HCT116 (cell line): ENCODE results near the gene MIEN1. TPM values are rescaled to one million over a fixed set of nuclear protein-coding genes. Genes with fewer than 3 reads are reported as not detected.
"Not testable (repeated sequence)": the region's sequence is repeated elsewhere in the genome, so short reads cannot be mapped to it uniquely, and the experiment has no call there.

Experiments
- ATAC-seq: fragments of 200-7000 bp; cut with Tn5 transposase; 2 replicates; pipeline ENCODE4 v1.9.1; 2020; ENCODE audit warnings: mild to moderate bottlenecking, moderate library complexity
- BruUV-seq: library from RNA; stranded (reverse); fragments of 400-500 nt; replicated peaks from 2 replicates; lab custom pipeline; 2021; lab: Mats Ljungman, UMichigan
- CTCF ChIA-PET: fragments of 300-600 bp; sonication (Branson Sonifier 250); formaldehyde crosslinking; loops from one replicate; lab custom pipeline; 2021; ENCODE audit warnings: antibody characterized with exemption; lab: Charles Lee
- POLR2A ChIA-PET: fragments of 300-600, 350-600 bp; sonication (Branson Sonifier 250); formaldehyde crosslinking; loops from one replicate; lab custom pipeline; 2021; ENCODE audit warnings: antibody characterized with exemption; lab: Charles Lee
- RAD21 ChIA-PET, 2 experiments: fragments of 300-600 bp; sonication (Branson Sonifier 250); formaldehyde crosslinking; loops; one replicate each; lab custom pipeline; 2023; ENCODE audit warnings: low total read pairs in 2 of 2; ENCODE audit not compliant: uncharacterized antibody in 2 of 2, unreplicated experiment in 2 of 2, low non-redundant PET in 1 of 2; lab: Charles Lee
- DNase-seq: peaks from one replicate; pipeline ENCODE4 v3.0.0-alpha.2; 2010; ENCODE audit warnings: low read depth, low spot score
- H2AFZ ChIP-seq: fragments of 200-600 bp; shearing (Covaris generic), sonication (generic); 2 replicates; pipeline ENCODE4 v1.6.1; 2017; ENCODE audit warnings: low read depth, mixed run types, mixed read lengths, antibody characterized with exemption, low read length; ENCODE audit not compliant: poor library complexity, severe bottlenecking
- H3K27ac ChIP-seq: 2 replicates; pipeline ENCODE4 v1.5.1; 2012; ENCODE audit warnings: low read depth, low read length
- H3K27me3 ChIP-seq: fragments of 200-600 bp; sonication (generic); 2 replicates; pipeline ENCODE4 v1.6.1; 2016; ENCODE audit warnings: mixed run types, low read length, mixed read lengths; ENCODE audit not compliant: insufficient read depth
- H3K36me3 ChIP-seq, 2 experiments: fragments of 200-500 bp in 1 of 2; fragments of 200-600 bp in 1 of 2; sonication (Bioruptor generic) in 1 of 2; sonication (generic) in 1 of 2; 2 replicates each; pipeline versions ENCODE4 v1.5.1 to v1.6.1; 2014 to 2016; ENCODE audit warnings: low read length in 2 of 2, inconsistent platforms in 1 of 2, mixed read lengths in 1 of 2, mixed run types in 1 of 2; ENCODE audit not compliant: insufficient read depth in 2 of 2, control insufficient read depth in 1 of 2
- H3K4me1 ChIP-seq, 2 experiments: fragments of 200-600 bp in 1 of 2; sonication (generic) in 1 of 2; 2 replicates each; pipeline versions ENCODE4 v1.5.1 to v1.6.1; 2012 to 2017; ENCODE audit warnings: low read length in 2 of 2, inconsistent platforms in 1 of 2, mild to moderate bottlenecking in 1 of 2, mixed read lengths in 1 of 2, mixed run types in 1 of 2, moderate library complexity in 1 of 2; ENCODE audit not compliant: insufficient read depth in 2 of 2, control insufficient read depth in 1 of 2
- H3K4me2 ChIP-seq: fragments of 200-600 bp; sonication (generic); 2 replicates; pipeline ENCODE4 v1.6.1; 2017; ENCODE audit warnings: mixed run types, low read length, mixed read lengths
- H3K4me3 ChIP-seq, 2 experiments: fragments of 200-600 bp in 1 of 2; sonication (generic) in 1 of 2; replicated peaks in 1 of 2; 2 replicates each; pipeline ENCODE4 v1.5.1; 2011 to 2016; ENCODE audit warnings: low read length in 2 of 2, control low read depth in 1 of 2, low read depth in 1 of 2, mild to moderate bottlenecking in 1 of 2, mixed read lengths in 1 of 2, mixed run types in 1 of 2
- H3K79me2 ChIP-seq: fragments of 200-600 bp; sonication (generic); 2 replicates; pipeline ENCODE4 v1.6.1; 2017; ENCODE audit warnings: mild to moderate bottlenecking, mixed run types, low read length, moderate library complexity, mixed read lengths; ENCODE audit not compliant: insufficient read depth
- H3K9ac ChIP-seq: fragments of 200-600 bp; sonication (generic); 2 replicates; pipeline ENCODE4 v1.6.1; 2016; ENCODE audit warnings: low read length, mixed read lengths
- H3K9me2 ChIP-seq: fragments of 200-600 bp; sonication (generic), shearing (Covaris generic); 2 replicates; pipeline ENCODE4 v1.6.1; 2017; ENCODE audit warnings: mixed run types, mild to moderate bottlenecking, moderate library complexity; ENCODE audit not compliant: insufficient read depth
- H3K9me3 ChIP-seq, 2 experiments: fragments of 200-500 bp in 1 of 2; fragments of 200-600 bp in 1 of 2; sonication (Bioruptor generic) in 1 of 2; sonication (generic) in 1 of 2; 2 replicates each; pipeline ENCODE4 v1.6.1; 2014 to 2017; ENCODE audit warnings: low read length in 2 of 2, mixed read lengths in 2 of 2, inconsistent platforms in 1 of 2, low read depth in 1 of 2, mild to moderate bottlenecking in 1 of 2, mixed run types in 1 of 2, moderate library complexity in 1 of 2; ENCODE audit not compliant: control insufficient read depth in 1 of 2, insufficient read depth in 1 of 2
- H4K20me1 ChIP-seq: fragments of 200-600 bp; sonication (generic), shearing (Covaris generic); 2 replicates; pipeline ENCODE4 v1.6.1; 2017; ENCODE audit warnings: mixed run types, mild to moderate bottlenecking, moderate library complexity; ENCODE audit not compliant: insufficient read depth
- CEBPB ChIP-seq: IDR thresholded peaks from 2 replicates; pipeline ENCODE4 v1.6.1; 2012; ENCODE audit warnings: low read depth
- EGR1 ChIP-seq: IDR thresholded peaks from 2 replicates; pipeline ENCODE4 v1.6.1; 2012; ENCODE audit warnings: low read depth
- JUND ChIP-seq: IDR thresholded peaks from 2 replicates; pipeline ENCODE4 v1.6.1; 2012
- RAD21 ChIP-seq: IDR thresholded peaks from 2 replicates; pipeline ENCODE4 v1.6.1; 2012; ENCODE audit warnings: low read depth, mild to moderate bottlenecking
- SIN3A ChIP-seq: IDR thresholded peaks from 2 replicates; pipeline ENCODE4 v1.6.1; 2012; ENCODE audit warnings: low read depth
- SP1 ChIP-seq: IDR thresholded peaks from 2 replicates; pipeline ENCODE4 v1.6.1; 2012; ENCODE audit warnings: low read depth
- ZFX ChIP-seq: fragments of 450-650 bp; IDR thresholded peaks from 2 replicates; pipeline ENCODE4 v1.6.1; 2017
- intact Hi-C: fragments of 100-400 bp; cut with micrococcal nuclease; formaldehyde crosslinking; loops from 2 replicates; pipeline ENCODE4 v1.10.0; 2022
- total RNA-seq: library from RNA; stranded (reverse); gene quantifications from one replicate; pipeline ENCODE4 v1.2.1, GENCODE V29; 2021; ENCODE audit not compliant: unreplicated experiment

The MIEN1 gene
- total RNA-seq, 1 experiment from 2014 or later = 73.9 TPM

- Histone ChIP-seq H3K9me2 (no peaks in the 10 kb centered on the region), H3K36me3 (no peaks in the 10 kb centered on the region), H2AFZ (no peak overlapping the region), H3K4me2 (peak overlapping the region; percentile 48), H3K9me3 (no peaks in the 10 kb centered on the region), H3K27me3 (no peaks in the 10 kb centered on the region), H3K4me3 (no peak overlapping the region), H3K27ac (peak overlapping the region; percentile 56), H4K20me1 (no peaks in the 10 kb centered on the region), H3K9ac (no peak overlapping the region), H3K79me2 (no peaks in the 10 kb centered on the region), H3K4me1 (peaks cover 33 to 55% of the 10 kb centered on the region in 2 experiments)
- ChIA-PET RAD21 (no interaction called here), CTCF (interaction anchor here (1.0 kb wide), 1 partner anchor 11 kb away, joined by 3 read pairs; no protein-coding TSS in a partner anchor), POLR2A (no interaction called here)
- DNase-seq (no peak), ATAC-seq (no peak)
- no TSS peak for BruUV-seq
- intact Hi-C loops = loop anchor here (5.0 kb wide), 1 partner anchor 78 kb away; no protein-coding TSS in a partner anchor
- TF ChIP-seq SIN3A (no peak), SP1 (no peak), CEBPB (no peak), ZFX (no peak), JUND (no peak), EGR1 (no peak), RAD21 (no peak)
Observed at GRCh38 chr17:39750131-39751015, 20.0 kb upstream of the MIEN1 start.

- H3K9me2 ChIP-seq, H2AFZ ChIP-seq, BruUV-seq, ATAC-seq, H3K27me3 ChIP-seq, H3K4me3 ChIP-seq, RAD21 ChIA-PET, H4K20me1 ChIP-seq, DNase-seq, H3K9me3 ChIP-seq, H3K9ac ChIP-seq, H3K27ac ChIP-seq, intact Hi-C loops, H3K4me2 ChIP-seq, H3K36me3 ChIP-seq, H3K79me2 ChIP-seq: not testable (repeated sequence)
- peaks cover 32 to 41% of the 10 kb centered on the region in 2 experiments for H3K4me1 ChIP-seq
- CTCF ChIA-PET = interaction anchor here (1.2 to 1.6 kb wide), 2 partner anchors 18 to 127 kb away, joined by 3 to 10 read pairs; partner anchors contain the start of gene MIEN1
- POLR2A ChIA-PET = interaction anchor here (1.5 kb wide), 1 partner anchor 9 kb away, joined by 5 read pairs; no protein-coding TSS in a partner anchor
Observed at GRCh38 chr17:39748444-39749034, 18.2 kb upstream of the MIEN1 start.
